GM18508 (cell line): ENCODE results near the gene RSF1.
"Not testable (repeated sequence)": the region's sequence is repeated elsewhere in the genome, so short reads cannot be mapped to it uniquely, and the experiment has no call there.

Experiments
- ATAC-seq: cut with Tn5 transposase; IDR thresholded peaks from one replicate; pipeline ENCODE4 v1.9.1; 2021; ENCODE audit warnings: moderate number of reproducible peaks; ENCODE audit not compliant: insufficient read depth, unreplicated experiment

Gene RSF1, protein sequence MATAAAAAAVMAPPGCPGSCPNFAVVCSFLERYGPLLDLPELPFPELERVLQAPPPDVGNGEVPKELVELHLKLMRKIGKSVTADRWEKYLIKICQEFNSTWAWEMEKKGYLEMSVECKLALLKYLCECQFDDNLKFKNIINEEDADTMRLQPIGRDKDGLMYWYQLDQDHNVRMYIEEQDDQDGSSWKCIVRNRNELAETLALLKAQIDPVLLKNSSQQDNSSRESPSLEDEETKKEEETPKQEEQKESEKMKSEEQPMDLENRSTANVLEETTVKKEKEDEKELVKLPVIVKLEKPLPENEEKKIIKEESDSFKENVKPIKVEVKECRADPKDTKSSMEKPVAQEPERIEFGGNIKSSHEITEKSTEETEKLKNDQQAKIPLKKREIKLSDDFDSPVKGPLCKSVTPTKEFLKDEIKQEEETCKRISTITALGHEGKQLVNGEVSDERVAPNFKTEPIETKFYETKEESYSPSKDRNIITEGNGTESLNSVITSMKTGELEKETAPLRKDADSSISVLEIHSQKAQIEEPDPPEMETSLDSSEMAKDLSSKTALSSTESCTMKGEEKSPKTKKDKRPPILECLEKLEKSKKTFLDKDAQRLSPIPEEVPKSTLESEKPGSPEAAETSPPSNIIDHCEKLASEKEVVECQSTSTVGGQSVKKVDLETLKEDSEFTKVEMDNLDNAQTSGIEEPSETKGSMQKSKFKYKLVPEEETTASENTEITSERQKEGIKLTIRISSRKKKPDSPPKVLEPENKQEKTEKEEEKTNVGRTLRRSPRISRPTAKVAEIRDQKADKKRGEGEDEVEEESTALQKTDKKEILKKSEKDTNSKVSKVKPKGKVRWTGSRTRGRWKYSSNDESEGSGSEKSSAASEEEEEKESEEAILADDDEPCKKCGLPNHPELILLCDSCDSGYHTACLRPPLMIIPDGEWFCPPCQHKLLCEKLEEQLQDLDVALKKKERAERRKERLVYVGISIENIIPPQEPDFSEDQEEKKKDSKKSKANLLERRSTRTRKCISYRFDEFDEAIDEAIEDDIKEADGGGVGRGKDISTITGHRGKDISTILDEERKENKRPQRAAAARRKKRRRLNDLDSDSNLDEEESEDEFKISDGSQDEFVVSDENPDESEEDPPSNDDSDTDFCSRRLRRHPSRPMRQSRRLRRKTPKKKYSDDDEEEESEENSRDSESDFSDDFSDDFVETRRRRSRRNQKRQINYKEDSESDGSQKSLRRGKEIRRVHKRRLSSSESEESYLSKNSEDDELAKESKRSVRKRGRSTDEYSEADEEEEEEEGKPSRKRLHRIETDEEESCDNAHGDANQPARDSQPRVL (N-terminal part only)

DNA sequence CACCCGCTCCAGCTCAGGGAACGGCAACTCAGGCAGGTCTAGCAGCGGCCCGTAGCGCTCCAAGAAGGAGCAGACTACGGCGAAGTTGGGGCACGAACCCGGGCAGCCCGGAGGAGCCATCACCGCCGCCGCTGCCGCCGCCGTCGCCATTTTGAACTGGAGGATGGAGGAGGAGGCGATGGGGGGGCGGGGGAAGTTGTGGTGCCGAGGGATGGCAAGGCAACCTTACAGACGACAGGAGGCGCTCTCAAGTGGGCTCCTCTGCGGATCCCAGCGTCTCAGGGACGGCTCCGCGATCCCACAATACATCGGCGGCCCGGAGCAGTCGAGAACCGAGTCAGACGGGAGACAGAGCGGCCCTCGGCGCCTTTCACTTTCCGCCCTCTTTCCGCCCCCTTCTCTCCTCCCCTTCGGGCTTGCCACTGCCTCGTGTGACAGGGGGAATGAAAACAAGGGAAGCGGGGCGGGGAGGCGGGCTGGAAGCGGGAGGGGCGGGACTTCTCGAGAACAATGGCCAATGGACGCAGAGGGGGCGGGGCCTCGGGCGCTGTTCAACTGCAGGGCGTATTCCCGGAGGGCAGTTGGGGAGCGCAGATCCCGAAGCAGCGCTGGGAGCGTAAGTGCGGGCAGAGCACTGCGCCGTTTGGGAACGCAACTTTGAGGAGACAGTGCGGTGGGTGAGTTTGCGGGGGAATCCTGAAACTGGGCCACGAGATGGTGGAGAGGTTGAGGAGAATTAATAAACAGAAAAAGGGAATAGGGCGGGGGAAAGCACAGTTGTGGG, at the start of gene RSF1, which contains the start of gene AAMDC:
Gene RSF1 (minus strand): TSS at position 158 of the 784 bp plus-strand sequence. CDS start 8 bp downstream, at position 150.
Gene AAMDC (plus strand): TSS at position 580 of the 784 bp plus-strand sequence. CDS start 21,353 bp downstream, outside the sequence.
- ATAC-seq: peak; percentile 73

GRCh38 chr11:77868744-77869143, 48.2 kb upstream of the RSF1 start:
- ATAC-seq: no peak

DNA sequence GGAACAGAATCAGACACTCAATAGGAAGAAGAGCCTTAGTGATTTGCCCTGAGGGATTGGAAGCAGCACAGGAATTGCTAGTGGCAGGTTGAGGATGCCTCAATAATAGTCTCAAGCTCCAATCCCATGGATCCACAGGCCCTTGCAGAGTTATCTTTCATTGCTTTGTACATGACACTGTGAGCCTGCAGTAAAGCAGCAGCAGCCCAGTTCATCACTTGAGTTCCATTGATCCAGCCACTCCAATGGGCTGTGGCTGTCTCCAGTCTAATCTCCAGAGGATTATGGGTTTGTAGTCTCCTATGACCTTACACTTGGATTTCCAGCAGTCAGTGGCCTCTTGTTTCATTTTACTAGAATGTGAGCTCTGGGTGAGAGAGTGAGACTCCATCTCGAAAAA, 45.8 kb upstream of the RSF1 start:
- no peak for ATAC-seq

GRCh38 chr11:77865805-77866204, 45.3 kb upstream of the RSF1 start:
- ATAC-seq: no peak

DNA sequence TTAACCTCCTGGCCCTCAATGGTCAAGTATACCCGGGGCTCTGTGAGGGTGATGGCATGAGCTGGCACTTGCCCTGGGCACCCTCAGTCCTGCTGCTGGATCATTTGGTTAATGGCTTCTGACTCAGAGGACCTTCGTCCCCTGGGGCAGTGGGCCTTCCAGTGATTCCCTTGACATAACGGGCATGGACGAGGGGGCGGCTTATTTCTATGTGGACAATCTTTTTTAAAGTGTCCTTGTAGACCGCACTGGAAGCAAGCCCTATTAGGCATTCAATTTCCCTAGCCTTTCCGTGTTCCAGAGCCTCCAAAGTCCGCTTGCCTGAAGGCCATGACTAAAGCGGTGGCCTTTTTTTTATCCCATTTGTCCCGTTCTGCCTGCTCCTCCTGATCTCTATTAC, 40.9 kb upstream of the RSF1 start:
- not testable (repeated sequence) for ATAC-seq

- not testable (repeated sequence) for ATAC-seq
Measured at GRCh38 chr11:77857906-77858457, 37.5 kb upstream of the RSF1 start.

GRCh38 chr11:77854838-77855237, 34.3 kb upstream of the RSF1 start:
- no peak for ATAC-seq

- ATAC-seq: no peak
Measured at GRCh38 chr11:77851503-77851902, 31.0 kb upstream of the RSF1 start.

DNA sequence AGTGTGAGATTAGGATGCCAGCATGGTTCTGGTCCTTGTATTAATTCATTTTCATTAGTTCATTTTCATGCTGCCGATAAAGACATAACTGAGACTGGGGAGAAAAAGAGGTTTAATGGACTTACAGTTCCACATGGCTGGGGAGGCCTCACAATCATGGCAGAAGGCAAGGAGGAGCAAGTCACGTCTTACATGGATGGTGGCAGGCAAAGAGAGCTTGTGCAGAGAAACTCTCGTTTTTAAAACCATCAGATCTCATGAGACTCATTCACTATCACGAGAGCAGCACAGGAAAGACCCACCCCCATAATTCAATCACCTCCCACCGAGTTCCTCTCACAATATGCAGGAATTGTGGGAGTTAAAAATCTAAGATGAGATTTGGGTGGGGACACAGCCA, 23.2 kb upstream of the RSF1 start:
- not testable (repeated sequence) for ATAC-seq

- no peak for ATAC-seq
Measured at GRCh38 chr11:77842441-77843121, 22.1 kb upstream of the RSF1 start.

- ATAC-seq: no peak
Measured at GRCh38 chr11:77833302-77833701, 12.8 kb upstream of the RSF1 start.

GRCh38 chr11:77828926-77829325, 8.4 kb upstream of the RSF1 start:
- ATAC-seq: no peak

GRCh38 chr11:77823775-77824174, 3.3 kb upstream of the RSF1 start:
- no peak for ATAC-seq

- ATAC-seq: not testable (repeated sequence)
Measured at GRCh38 chr11:77822126-77822525, 1.6 kb upstream of the RSF1 start.

DNA sequence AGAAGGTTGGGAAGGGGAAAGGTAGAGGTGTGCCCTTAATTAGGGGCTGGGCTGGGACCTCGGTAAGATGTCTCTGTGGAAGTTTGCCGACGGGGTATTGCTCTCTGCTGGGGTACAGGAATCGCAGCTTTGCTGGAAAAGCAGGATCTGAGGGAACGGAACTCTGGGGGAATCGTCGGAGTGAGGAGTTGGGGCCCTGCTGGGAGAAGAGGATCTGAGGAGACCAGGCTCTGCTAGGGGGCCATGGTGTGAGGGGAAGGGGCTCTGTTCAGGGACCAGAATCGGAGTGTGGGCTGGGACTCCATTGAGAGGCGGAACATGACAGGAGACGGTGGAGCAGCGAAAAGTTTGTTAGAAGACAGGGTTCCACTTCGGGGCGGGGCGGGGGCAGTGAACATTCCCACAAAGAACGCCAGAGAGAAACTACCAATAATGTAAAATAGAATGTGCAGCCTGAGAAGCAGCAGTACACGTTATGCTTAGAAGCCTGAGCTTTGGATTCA, 878 bp upstream of the RSF1 start:
- ATAC-seq: no peak

DNA sequence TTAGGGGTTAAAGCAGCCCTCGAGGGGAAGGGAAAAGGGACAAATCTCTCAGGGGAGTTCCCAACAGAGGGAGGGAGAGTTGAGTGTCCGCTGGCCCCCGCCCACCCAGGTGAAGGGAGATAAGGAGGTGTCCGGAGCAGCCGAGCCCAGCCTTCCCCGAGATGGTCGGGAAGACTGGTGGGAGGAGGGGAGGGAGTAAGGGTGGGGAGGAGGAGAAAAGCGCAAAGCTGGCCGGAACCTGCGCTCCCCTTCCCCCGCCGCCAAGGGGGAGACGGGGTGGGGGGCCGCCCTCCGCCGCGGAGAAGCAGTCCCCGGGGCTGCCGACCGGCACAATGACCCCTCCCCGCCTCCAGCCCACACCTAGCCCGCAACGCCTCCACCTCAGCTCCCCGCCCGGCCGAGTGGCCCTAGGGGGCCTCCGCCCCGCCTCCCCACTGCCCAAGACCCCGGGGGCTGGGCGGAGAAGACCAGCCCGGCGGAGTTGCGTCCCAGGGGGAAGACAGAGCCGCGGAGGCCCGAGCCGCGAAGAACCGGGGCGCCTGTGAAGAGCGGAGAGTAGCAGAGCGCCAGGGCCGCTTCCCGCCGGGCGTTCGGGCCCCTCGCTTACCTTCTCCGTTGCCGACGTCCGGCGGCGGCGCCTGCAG, 479 bp downstream of the RSF1 start:
- ATAC-seq: peak; percentile 13

GRCh38 chr11:77819411-77819920, 1.1 kb downstream of the RSF1 start:
- no peak for ATAC-seq

DNA sequence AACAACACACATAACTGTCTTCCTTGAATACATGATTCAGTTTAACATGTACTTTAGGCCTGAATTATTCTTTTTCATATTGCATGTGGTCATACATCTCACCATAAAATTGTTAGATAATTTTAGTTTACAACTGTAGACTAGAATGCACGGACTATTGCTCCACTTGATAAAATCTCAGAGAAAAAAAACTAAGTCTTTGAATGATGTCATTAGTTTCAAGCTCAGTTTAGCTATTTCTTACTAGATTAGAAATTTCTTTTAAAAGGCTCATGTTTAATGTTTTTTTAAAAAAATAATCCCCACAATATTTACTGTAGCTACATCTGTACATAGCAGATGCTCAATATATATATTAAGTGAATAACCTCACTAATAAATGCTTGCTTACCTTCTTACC, 5.1 kb downstream of the RSF1 start:
- no peak for ATAC-seq
